Measurements from ENCODE around the gene PCSK6. TPM values are rescaled to one million over a fixed set of nuclear protein-coding genes. Genes with fewer than 3 reads are reported as not detected.

Gene PCSK6
- total RNA-seq, 1 donor from 2014 or later, result 5.4 TPM

DNA sequence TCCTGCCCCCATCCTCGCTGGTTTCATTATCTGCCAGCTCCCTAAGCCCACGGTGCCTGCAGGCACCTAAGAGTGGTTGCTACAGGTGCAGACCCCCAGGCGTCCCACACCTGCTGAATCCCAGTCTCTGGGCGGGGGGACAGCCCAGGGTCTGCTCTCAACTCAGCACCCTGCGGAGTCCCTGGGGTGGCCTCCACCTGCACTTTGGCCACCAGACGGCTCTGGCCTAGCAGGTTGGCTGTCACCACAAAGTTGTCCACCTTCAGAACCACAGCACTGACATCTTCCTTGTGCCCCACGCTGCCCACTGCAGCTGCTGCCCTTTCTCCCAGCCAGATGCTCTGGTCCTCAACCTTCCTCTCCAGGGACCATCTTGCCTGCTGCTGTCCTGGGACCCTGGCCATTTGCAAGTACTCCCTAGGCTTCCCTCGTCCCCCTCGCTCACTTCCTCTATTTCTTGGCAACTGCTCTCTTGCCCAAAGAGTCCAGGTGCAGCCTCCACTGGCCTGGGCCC, 159.6 kb downstream of the PCSK6 start:
- H3K36me3 Mint-ChIP-seq (ENCODE audit: low read depth), result no peaks in the 10 kb centered on the region
- DNase-seq (ENCODE audit: low read depth, low spot score), result no peak
- H3K27ac Mint-ChIP-seq (ENCODE audit: unreplicated experiment), result no peak overlapping the region
- peaks cover 33% of the 10 kb centered on the region for H3K27me3 Mint-ChIP-seq (ENCODE audit: low read depth)
- H3K4me1 Mint-ChIP-seq, result no peaks in the 10 kb centered on the region
- no peak overlapping the region for H3K4me3 Mint-ChIP-seq
- no peak for TF ChIP-seq CTCF (conservative IDR thresholded peaks at IDR 0.05)
- no peaks in the 10 kb centered on the region for H3K9me3 Mint-ChIP-seq

DNA sequence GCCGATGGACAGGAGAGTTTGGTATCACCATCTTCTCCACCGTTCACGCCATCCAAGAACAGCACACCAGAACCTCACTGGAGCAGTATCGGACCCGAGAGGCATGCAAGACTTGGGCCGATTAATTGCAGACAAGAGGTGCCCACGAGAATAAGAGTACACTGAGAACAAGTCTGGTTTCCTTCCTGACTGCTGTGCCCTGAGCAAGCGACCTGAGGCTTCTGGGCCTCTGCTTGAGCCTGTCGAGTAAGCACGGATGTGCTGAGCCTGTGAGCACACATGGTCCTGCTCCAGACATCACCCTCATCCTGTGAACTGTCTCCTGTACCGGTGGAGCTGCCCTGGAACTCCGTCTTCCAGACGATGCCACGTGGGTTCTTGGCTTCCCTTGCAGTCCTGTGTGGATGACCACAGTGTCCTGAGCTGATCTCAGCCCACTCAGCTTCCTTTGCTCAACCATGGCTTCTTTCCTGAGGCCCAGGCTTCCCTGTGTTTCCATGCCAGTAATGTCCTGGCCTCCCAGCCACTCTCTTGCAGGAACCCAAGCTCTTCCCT, 160.1 kb downstream of the PCSK6 start:
- Mint-ChIP-seq H3K4me3 (no peak overlapping the region), H3K27me3 (ENCODE audit: low read depth) (peaks cover 33% of the 10 kb centered on the region), H3K36me3 (ENCODE audit: low read depth) (no peaks in the 10 kb centered on the region), H3K9me3 (no peaks in the 10 kb centered on the region), H3K27ac (ENCODE audit: unreplicated experiment) (no peak overlapping the region), H3K4me1 (no peaks in the 10 kb centered on the region)
- TF ChIP-seq CTCF (conservative IDR thresholded peaks at IDR 0.05), result no peak
- no peak for DNase-seq (ENCODE audit: low read depth, low spot score)

GRCh38 chr15:101328001-101328400, 161.5 kb downstream of the PCSK6 start:
- Mint-ChIP-seq H3K27me3 (ENCODE audit: low read depth) (peaks cover 33% of the 10 kb centered on the region), H3K4me1 (no peaks in the 10 kb centered on the region), H3K9me3 (no peaks in the 10 kb centered on the region), H3K36me3 (ENCODE audit: low read depth) (no peaks in the 10 kb centered on the region), H3K4me3 (no peak overlapping the region), H3K27ac (ENCODE audit: unreplicated experiment) (peak overlapping the region; percentile 43)
- no peak for TF ChIP-seq CTCF (conservative IDR thresholded peaks at IDR 0.05)
- no peak for DNase-seq (ENCODE audit: low read depth, low spot score)

- no peak for DNase-seq (ENCODE audit: low read depth, low spot score)
- peaks cover 30% of the 10 kb centered on the region for H3K27me3 Mint-ChIP-seq (ENCODE audit: low read depth)
- no peak overlapping the region for H3K4me3 Mint-ChIP-seq
- H3K27ac Mint-ChIP-seq (ENCODE audit: unreplicated experiment), result no peak overlapping the region
- H3K9me3 Mint-ChIP-seq, result no peaks in the 10 kb centered on the region
- no peaks in the 10 kb centered on the region for H3K4me1 Mint-ChIP-seq
- H3K36me3 Mint-ChIP-seq (ENCODE audit: low read depth), result no peaks in the 10 kb centered on the region
- no peak for TF ChIP-seq CTCF (conservative IDR thresholded peaks at IDR 0.05)
Measured at GRCh38 chr15:101327147-101327740, 162.3 kb downstream of the PCSK6 start.

GRCh38 chr15:101326462-101327146, 162.9 kb downstream of the PCSK6 start:
- Mint-ChIP-seq H3K4me1 (no peaks in the 10 kb centered on the region), H3K9me3 (no peaks in the 10 kb centered on the region), H3K27me3 (ENCODE audit: low read depth) (peaks cover 29% of the 10 kb centered on the region), H3K36me3 (ENCODE audit: low read depth) (no peaks in the 10 kb centered on the region), H3K4me3 (no peak overlapping the region), H3K27ac (ENCODE audit: unreplicated experiment) (peak overlapping the region; percentile 71)
- TF ChIP-seq CTCF (conservative IDR thresholded peaks at IDR 0.05), result no peak
- DNase-seq (ENCODE audit: low read depth, low spot score), result no peak
